Measurements from ENCODE around the gene PEAK3.

PEAK3 gene

GRCh38 chr19:2255982-2256685 lies 25.8 kb downstream of the PEAK3 start, which contains the start of gene JSRP1:
Gene JSRP1, minus strand, starts transcription at chr19:2256417. Its CDS starts 1,103 bp downstream, at chr19:2255314.
- no peak for DNase-seq (ENCODE audit: low read depth)
- H3K4me3 ChIP-seq (ENCODE audit: low read length), result no peak within 1 kb of the TSS
- TF ChIP-seq CTCF (conservative IDR thresholded peaks at IDR 0.05; ENCODE audit: low read length), result no peak

GRCh38 chr19:2255112-2255845 lies 26.7 kb downstream of the PEAK3 start:
- DNase-seq (ENCODE audit: low read depth), result no peak
- no peak for TF ChIP-seq CTCF (conservative IDR thresholded peaks at IDR 0.05; ENCODE audit: low read length)
- no peak overlapping the region for H3K4me3 ChIP-seq (ENCODE audit: low read length)

- DNase-seq (ENCODE audit: low read depth), result no peak
Measured at GRCh38 chr19:2254064-2254872, 27.7 kb downstream of the PEAK3 start.

GRCh38 chr19:2253106-2254063 lies 28.6 kb downstream of the PEAK3 start:
- no peak for TF ChIP-seq CTCF (conservative IDR thresholded peaks at IDR 0.05; ENCODE audit: low read length)
- H3K4me3 ChIP-seq (ENCODE audit: low read length), result no peak overlapping the region
- DNase-seq (ENCODE audit: low read depth), result no peak

More at GRCh38 chr19:2254064-2254872, 27.7 kb downstream of the PEAK3 start:
- TF ChIP-seq CTCF (conservative IDR thresholded peaks at IDR 0.05; ENCODE audit: low read length), result peak; percentile 37
- no peak overlapping the region for H3K4me3 ChIP-seq (ENCODE audit: low read length)

GRCh38 chr19:2252797-2253105 lies 29.2 kb downstream of the PEAK3 start:
- DNase-seq (ENCODE audit: low read depth), result no peak
- TF ChIP-seq CTCF (conservative IDR thresholded peaks at IDR 0.05; ENCODE audit: low read length), result no peak
- H3K4me3 ChIP-seq (ENCODE audit: low read length), result no peak overlapping the region

- no peak for DNase-seq (ENCODE audit: low read depth)
- no peak overlapping the region for H3K4me3 ChIP-seq (ENCODE audit: low read length)
Measured at GRCh38 chr19:2252055-2252796, 29.7 kb downstream of the PEAK3 start.

More at GRCh38 chr19:2252055-2252796, 29.7 kb downstream of the PEAK3 start:
- TF ChIP-seq CTCF (conservative IDR thresholded peaks at IDR 0.05; ENCODE audit: low read length), result no peak
